GM19467 (cell line): ENCODE measurements around the gene GM2A.
"Not testable (repeated sequence)": the region's sequence is repeated elsewhere in the genome, so short reads cannot be mapped to it uniquely, and the experiment has no call there.

Experiments
- ATAC-seq: cut with Tn5 transposase; IDR thresholded peaks from one replicate; pipeline ENCODE4 v1.9.1; 2021; ENCODE audit warnings: mild to moderate bottlenecking, moderate library complexity; ENCODE audit not compliant: unreplicated experiment

Gene GM2A

DNA sequence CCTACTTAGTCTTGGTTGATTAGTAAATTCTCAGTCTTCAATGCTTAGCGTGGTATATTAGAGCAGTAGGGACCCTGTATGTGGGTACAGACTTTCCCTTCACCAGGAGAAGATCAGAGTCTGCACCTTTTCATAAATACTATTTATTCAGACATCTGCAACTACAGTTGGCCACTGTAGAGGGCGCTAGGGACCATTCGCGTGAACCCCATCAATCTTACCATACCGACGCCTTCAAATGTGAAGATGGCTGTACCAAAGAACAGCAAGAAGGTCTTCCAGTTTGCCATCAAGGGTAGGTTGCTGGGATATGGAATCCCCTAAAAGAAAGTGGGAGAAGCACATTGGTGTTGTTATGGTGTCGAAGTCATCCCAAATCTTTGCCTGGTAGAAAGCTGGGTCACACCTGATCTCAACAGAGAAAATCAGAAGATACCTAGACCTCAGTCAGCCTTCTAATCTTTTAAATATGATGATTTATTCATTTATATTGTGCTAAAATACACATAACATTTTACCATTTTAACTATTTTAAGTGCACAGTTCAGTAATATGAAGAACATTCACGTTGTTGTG is 31.5 kb downstream of the GM2A start:
- no peak for ATAC-seq

DNA sequence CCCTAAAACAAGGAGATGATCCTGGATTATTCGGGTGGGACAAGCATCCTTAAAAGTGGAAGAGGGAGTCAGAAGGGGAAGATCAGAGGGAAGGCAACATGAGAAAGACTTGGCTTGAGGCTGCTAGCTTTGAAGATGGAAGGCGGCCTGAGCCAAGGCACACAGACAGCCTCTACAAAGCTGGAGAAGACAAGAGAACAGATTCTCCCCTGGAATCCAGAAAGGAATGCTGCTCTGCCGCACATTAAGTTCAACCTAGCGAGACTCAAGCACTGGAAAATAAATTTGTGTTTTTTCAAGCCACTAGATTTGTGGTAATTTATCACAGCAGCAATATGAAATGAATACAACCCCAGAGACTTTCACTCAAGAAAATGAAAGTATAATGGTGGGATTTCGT is 32.7 kb downstream of the GM2A start:
- ATAC-seq, result no peak

DNA sequence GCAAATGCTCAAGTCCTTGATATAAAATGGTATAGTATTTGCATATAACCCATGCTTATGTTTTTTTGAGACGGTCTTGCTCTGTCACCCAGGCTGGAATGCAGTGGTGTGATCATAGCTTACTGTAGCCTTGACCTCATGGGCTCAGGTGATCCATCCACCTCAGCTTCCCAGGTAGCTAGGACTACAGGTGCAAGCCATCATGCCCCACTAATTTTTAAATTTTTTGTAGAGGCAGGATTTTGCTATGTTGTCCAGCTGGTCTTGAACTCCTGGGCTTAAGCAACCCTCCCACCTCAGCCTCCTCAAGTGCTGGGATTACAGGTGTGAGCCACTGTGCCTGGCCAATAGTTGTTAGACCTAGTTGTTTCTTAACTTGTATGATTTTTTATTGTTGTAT is 33.3 kb downstream of the GM2A start:
- ATAC-seq, result no peak

DNA sequence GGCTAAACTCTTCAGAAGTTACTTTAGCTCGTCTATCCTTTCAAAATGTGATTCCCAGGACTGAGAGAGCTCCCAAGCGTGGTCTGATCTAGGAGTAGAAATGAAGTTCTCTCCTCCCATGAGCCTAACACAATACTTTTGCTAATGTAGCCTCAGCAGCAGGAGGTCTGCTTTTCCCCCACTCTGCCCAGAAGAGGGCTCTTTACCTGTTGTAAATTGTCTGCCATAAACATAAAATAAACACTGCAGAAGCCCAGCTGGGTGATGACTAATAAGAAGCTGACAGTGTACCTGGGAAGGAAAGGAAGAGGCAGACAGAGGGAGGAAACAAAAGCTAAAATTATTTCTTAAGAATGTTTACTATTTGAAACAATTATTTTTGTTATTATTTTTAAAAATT is 35.2 kb downstream of the GM2A start:
- ATAC-seq, result peak; percentile 53

DNA sequence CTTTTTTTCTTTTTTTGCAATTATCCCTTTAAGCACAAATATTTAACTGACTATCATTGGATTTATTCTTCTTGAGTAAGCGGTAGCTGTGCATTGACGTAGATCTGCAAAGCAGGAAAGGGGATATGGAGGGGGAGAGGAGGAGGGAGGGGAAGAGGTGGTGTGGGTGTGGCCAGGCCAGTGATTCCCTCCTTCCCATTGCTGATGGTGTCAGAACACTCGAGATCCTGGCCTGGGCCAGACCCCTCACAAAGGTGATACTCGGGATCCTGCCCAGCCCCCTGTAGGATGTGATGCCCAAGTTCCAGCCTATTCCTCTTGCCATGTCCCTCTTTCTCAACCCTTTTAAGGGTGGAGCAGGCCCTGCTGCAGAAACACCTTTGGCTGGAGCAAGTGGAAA is 40.6 kb downstream of the GM2A start:
- ATAC-seq, result no peak

DNA sequence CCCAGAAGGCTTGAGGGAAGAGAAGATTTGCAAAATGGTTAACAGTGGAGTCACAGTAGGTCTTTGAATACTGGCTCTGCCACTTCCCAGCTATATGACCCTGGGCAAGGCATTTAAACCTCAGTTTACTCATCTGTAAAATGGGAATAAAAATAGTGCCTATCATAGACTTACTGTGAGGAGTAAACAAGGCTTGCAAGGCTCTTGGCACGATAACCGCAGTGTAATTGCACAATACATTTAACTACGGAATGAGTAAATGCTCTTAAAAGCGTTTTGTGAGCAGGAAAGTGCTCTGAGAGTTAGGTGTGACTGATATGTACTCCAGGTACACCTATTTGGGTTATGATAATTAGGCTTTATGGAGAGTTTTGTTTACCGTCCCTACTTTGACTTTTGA is 42.2 kb downstream of the GM2A start:
- no peak for ATAC-seq

DNA sequence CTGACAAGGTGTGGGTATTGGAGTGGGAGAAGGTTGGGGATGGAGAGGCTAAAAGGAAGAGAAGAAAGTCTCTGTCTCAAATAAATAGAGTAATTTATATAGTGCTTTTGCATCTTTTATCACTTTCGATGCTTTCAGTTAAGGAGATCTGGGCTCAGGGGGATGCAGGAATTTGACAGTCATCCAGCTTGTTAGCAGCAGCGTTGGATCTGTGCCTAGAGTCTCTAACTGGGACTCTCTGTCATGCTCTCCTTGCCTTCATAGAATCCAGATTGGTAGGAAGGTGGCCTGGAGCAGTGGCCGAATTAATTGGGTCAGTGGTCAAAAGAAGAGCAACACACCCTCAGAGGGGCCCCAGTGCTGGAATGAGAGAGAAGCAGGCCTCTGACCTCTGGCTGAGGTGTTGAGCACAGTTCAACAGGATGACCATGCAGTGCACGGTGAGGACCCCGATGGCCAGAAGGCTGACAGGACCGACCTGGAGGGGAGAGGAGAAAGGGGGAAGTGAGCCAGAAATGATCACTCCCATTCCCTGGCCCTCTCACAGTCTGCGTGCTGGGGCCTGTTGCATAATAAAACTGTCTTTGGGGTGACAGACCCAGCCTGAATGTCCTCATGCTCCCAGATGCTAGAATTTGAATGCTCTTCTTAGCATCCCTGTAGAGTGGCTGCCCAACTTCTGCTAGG is 42.9 kb downstream of the GM2A start:
- no peak for ATAC-seq

DNA sequence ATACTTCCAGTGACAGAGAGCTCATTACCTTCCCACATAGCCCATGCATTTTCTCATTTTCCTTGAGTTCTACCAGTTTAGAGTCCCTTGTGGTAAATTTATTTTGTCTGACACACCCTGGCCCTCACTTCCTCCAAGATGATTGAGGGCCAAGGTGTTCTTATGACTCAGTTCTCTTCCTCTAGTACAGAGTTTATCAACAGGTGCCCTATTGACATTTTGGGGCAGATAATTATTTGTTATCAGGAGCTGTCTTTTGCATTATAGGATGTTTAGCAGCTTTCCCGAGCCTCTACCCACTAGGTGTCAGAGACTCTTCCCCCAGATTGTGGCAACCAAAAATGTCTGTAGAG is 43.5 kb downstream of the GM2A start:
- no peak for ATAC-seq

DNA sequence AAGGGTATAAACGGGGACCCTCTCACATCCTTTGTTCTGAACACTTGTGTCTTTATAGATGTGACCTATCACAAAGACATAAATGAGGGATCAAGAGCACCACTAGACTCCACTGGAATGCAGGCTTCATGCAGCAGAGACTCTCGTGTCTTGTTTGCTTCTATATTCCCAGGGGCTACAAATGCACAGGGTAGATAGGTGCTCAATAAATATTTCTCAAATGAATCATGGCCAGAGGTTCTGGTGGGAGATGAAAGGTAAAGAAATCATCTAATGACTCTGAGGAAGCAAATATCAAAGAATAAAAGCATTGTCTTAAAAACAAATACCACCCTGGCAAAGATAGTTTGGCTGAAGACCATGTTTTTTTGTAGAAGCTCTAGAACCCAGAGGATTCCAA is 44.0 kb downstream of the GM2A start:
- ATAC-seq, result no peak

DNA sequence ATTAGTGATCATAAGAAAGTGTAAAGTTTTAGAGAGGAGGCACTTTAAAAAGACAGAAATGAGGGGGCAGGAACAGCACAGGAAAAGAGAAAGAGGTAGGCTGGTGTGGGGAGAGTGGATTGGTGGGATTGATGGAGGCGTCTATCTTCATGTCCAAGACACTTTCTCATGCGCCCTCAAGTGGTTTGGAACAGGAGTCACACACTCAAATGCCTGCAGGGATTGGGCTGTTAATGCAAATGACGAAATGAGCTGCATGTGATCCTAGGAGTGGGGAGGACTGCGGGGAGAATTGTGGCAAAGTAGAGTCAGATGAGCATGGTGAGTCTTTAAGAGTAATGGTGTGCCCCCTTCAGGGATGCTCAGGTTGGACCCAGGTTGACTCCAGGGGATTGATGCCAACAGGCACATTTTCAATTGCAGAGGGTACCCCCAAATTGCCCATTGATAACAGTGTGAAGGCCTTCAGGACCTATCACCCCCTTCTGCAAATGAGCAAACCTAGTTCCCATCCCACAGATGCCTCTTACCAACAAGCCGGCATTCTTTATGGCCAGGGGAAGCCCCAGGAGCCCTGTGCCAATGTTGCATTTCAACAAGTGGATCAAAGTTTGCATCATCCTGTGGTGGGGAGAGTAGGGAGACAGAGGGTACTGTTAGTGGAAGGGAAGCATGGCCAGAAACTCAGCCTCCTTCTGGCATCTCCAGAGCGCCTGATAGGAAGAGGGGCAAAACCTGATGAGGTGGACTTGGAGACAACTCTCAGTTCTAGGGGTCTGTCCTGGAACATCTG is 45.3 kb downstream of the GM2A start:
- ATAC-seq, result no peak

DNA sequence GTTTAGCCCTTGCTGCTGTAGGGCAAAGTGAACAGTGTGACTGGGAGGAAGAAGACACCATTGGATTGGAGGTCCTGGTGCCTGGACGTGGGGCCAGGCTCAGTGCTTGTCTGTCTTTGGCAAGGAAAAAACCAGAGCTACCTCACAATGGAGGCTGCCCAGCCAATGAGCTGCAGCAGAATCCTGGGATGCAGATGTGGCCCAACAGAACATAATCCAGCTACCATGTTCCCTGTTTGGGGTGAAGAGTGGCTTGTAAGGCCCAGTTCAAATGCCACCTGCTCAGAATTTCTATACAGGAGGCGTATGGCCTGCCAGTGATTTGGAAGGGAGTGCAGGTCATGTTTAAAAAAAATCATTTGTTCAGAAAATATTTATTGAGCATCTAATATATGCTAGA is 50.7 kb downstream of the GM2A start, which contains the start of gene SLC36A3:
SLC36A3 (minus strand) TSS at position 101 of the 400 bp plus-strand sequence. CDS start 412 bp downstream, outside the sequence.
- no peak for ATAC-seq

DNA sequence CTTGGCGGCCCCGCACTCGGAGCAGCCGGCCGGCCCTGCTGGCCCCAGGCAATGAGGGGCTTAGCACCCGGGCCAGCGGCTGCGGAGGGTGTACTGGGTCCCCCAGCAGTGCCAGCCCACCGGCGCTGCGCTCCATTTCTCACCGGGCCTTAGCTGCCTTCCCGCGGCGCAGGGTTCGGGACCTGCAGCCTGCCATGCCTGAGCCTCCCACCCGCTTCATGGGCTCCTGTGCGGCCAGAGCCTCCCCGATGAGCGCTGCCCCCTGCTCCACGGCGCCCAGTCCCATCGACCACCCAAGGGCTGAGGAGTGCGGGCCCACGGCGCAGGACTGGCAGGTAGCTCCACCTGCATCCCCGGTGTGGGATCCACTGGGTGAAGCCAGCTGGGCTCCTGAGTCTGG is 56.3 kb downstream of the GM2A start:
- ATAC-seq, result not testable (repeated sequence)

DNA sequence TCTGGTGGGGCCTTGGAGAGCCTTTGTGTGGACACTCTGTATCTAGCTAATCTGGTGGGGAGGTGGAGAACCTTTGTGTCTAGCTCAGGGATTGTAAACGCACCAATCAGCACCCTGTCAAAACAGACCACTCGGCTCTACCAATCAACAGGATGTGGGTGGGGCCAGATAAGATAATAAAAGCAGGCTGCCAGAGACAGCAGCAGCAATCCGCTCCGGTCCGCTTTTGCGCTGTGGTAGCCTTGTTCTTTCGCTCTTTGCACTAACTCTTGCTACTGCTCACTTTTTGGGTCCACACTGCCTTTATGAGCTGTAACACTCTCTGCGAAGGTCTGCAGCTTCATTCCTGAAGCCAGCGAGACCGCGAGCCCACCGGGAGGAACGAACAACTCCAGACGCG is 56.8 kb downstream of the GM2A start:
- ATAC-seq, result not testable (repeated sequence)

DNA sequence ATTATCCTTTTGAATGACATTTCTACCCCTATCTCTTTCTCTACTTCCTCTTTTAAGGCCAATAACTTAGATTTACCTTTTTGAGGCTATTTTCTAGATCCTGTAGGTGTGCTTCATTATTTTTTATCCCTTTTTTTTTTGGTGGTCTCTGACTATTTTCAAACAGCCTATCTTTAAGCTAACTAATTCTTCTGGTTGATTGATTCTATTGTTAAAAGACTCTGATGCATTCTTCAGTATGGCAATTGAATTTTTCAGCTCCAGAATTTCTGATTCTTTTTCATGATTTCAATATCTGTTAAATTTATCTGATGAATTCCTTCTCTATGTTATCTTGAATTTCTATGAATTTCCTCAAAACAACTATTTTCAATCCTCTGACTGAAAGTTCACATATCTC is 57.9 kb downstream of the GM2A start:
- no peak for ATAC-seq

DNA sequence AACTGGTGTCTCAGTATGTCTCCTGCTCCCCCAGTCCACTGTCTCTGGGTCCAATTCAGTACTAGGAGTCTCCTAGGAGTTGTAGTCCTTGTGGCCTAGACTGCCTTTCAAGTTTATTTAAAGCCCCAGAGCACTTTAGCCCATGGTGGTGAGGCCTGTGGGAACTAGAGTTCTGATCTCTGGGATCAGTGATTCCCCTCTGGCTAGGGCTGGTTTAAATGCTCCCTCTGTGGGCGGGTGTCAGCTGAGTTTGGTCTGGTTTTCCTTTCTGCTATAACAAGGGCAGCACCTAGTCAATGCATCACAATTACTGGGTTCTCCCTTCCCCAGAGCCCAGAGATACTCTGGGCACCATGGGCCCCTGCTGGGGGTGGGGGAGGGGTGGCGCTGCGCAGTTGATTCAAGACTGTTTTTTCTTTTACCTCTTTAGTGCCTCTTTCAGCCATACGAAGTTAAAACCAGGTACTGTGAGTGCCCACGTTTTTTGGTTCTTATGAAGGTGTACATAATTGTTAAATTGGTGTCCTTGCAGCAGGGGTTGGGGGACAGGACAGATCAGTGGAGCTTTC is 59.9 kb downstream of the GM2A start:
- no peak for ATAC-seq

DNA sequence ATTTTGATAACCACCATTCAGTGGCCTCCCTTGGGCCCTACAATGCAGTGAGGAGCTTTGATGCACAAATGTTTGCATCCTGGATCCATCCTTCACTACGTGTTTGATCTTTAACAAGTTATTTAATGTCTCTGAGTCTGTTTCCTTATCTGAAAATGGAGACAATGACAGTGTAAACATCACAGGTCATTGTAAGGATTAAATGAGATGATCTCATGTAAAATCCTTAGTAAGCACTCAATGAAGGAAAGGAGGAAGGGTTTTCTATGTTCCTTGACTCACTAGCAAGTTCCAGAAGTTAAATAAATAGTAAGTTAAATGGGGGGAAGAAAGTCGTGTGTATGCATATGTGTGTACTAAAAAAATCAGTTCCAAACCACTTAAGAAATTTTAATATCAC is 60.4 kb downstream of the GM2A start:
- ATAC-seq, result no peak

DNA sequence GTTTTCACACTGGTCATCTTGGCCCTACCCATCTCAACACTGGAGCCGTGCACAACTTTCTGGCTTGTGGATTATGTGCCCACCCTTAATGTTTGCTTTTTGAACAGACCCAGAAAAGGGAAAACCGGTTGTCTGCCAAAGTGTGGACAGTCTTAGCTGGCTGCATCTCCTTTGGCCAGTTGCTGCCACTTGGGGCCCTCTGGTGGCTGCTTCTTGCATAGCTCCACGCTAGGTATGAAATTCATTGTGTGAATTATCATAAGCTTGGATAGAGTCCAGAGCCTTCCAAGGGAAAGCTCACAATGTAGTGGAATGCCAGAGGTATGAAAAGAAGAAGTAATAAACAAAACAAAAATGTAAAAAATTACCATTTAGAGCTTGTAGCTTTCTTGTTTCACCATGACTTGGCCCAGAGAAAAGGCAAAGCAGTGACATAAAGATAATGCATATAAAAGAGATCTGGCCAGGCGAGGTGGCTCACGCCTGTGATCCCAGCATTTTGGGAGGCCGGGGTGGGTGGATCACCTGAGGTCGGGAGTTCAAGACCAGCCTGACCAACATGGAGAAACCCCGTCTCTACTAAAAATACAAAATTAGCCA is 63.1 kb downstream of the GM2A start:
- peak; percentile 78 for ATAC-seq

DNA sequence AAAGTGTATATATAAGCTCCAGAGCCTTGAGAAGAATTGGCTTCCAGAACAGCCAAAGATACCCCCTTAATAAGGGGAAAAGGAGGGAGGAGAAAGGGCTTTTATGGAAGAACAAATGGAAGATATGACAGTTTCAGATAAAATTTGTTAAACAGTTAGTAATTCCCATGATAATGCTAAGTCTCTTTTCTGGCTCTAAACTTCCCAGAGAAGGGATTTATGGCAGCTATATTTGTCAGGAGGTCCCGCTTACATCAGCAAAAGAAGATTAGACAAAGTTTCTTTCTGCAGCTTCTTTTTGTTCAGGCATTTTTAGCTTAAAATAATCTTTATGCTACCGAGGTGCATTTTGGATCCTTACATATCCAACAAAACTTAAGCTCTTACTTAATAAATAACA is 64.9 kb downstream of the GM2A start:
- ATAC-seq, result no peak

DNA sequence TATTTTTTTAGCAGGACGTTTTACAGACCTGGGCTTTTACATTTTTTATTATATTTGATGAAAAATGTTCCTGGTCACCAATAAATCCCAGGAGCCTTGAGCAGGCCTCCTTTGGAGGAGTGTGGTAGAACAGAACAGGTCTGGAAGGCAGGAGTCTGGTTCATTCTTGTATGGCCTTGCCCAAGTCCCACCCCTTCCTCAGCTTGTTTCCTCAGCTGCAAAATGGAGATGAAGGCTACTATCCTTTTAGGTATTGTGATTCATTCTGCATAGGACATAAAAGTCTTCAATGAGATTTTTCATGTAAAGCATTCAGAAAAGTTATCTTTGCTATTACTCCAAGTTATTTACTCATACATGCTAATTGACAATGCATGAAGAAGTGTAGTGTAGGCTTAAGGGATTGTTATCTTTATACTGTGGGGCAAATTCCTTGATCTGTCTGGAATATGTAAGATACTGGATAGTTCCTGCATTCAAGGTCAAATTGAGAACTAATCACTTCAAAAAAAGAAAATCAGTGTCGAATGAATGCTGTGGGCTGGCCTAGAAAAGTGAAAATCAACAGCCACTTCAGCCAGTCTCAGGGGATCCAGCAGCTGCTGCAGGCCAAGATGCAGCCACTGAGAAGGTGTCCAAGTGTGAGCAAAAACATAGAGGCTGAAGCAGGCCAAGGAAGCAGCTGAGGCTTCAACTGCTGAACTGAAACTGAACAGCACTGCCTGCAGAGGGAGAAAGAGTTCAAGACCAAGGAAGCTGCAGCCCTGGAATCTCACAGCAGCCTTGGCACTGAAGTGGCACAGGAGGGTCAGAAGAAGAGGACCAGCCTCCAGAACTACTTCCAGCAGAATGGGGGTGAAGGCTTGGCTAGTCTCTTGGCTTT is 66.1 kb downstream of the GM2A start:
- peak; percentile 78 for ATAC-seq
